Measurements from ENCODE around the gene GSS.

The GSS gene

GRCh38 chr20:34946661-34947060 is 8.9 kb downstream of the GSS start:
- DNase-seq (ENCODE audit: low spot score): no peak

GRCh38 chr20:34945315-34946077 is 10.1 kb downstream of the GSS start:
- no peak for DNase-seq (ENCODE audit: low spot score)

- DNase-seq (ENCODE audit: low spot score): no peak
Measured at GRCh38 chr20:34943808-34944567, 11.6 kb downstream of the GSS start.

DNA sequence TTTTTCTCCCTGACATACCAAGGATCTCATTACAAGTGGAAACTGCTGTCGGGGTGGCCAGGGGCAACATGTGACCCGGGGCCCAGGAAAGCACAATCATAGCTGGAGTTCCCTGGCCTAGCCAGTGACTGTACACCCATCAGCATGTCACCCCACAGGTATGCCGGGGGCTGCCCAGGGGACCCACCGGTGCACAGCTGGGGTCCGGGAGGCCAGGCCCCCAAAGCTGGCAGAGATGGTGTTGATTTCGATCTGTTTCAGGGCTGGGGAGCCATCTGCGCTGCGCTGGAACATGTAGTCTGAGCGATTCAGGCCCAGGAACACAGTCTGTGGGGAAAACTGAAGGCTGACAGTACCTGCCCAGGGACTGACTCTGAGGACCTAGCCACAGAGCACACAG is 13.3 kb downstream of the GSS start:
- no peak for DNase-seq (ENCODE audit: low spot score)

DNA sequence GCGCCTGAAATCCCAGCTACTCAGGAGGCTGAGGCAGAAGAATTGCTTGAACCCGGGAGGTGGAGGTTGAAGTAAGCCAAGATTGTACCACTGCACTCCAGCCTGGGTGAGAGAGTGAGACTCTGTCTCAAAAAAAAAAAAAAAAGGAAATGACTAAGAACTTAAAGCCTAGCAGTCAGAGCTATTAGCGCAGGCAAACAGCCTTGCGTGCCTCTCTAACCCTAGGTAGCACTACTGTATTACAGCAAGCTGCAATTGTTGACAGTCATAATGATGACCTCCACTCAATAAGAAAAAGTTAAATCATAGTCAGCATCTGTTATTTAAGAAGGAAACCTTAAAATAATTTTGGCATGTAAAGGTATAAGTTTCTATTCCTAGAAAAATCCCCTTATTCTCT is 14.4 kb downstream of the GSS start:
- peak; percentile 8 for DNase-seq (ENCODE audit: low spot score)

- DNase-seq (ENCODE audit: low spot score): peak; percentile 22
Measured at GRCh38 chr20:34940081-34940481, 15.5 kb downstream of the GSS start.

GRCh38 chr20:34938466-34939163 is 17.0 kb downstream of the GSS start:
- DNase-seq (ENCODE audit: low spot score): peak; percentile 25

DNA sequence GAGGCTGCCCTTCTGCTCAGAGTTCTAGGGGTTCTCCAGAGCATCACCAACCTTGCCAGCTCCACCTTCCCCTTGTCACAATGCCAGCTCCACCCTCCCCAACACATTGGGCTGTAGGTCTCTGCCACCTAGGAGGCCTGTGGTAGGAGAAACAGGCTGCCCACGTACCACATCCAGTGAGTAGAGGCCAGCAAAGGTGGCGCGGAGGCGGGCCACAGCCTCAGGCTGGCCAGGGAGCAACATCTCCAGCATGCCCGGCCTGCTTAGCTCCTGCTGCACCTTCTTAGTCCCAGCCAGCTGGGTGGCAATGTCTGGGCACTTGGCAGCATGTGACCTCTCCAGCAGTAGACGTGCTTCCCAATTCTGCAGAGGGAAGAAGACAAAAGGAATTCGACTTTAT is 23.8 kb downstream of the GSS start:
- no peak for DNase-seq (ENCODE audit: low spot score)

DNA sequence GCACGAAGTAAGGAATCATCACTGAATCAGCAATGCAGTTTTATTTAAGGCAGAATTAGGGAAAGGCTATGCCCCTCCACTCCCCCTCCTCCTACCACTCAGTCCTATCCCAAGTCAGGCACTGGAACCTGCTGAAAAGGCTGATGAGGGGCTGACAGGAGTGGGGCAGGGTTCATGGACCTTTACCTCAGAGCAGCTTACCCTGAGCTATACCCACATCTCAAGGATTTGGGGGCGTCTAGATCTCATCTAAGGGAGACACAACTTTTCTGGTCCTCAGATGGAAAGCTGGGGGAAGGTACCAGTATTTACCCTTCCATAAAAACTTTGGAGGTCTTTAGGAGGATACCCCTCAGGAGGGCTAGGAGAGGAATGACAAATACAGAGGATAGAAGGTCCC is 27.2 kb downstream of the GSS start:
- no peak for DNase-seq (ENCODE audit: low spot score)

GRCh38 chr20:34927736-34928135 is 27.9 kb downstream of the GSS start:
- no peak for DNase-seq (ENCODE audit: low spot score)

GRCh38 chr20:34926581-34926980 is 29.0 kb downstream of the GSS start:
- no peak for DNase-seq (ENCODE audit: low spot score)

- no peak for DNase-seq (ENCODE audit: low spot score)
Measured at GRCh38 chr20:34925981-34926380, 29.6 kb downstream of the GSS start.

GRCh38 chr20:34925341-34925740 is 30.3 kb downstream of the GSS start:
- no peak for DNase-seq (ENCODE audit: low spot score)

DNA sequence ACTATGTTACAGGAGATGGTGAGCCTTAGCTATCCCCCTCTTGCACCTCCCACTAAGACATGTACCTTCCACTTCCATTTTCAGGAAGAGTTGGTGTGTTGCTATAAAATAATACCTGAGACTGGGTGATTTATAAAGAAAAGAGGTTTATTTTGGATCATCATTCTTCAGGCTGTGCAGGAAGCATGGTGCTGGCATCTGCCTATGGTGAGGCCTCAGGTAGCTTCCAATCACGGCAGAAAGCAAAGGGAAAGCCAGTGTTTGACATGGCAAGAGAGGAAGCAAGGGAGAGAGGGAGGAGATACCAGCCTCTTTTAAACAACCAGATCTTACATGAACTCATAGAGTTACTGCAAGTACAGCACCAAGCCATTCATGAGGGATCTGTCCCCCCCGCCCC is 32.2 kb downstream of the GSS start:
- no peak for DNase-seq (ENCODE audit: low spot score)

DNA sequence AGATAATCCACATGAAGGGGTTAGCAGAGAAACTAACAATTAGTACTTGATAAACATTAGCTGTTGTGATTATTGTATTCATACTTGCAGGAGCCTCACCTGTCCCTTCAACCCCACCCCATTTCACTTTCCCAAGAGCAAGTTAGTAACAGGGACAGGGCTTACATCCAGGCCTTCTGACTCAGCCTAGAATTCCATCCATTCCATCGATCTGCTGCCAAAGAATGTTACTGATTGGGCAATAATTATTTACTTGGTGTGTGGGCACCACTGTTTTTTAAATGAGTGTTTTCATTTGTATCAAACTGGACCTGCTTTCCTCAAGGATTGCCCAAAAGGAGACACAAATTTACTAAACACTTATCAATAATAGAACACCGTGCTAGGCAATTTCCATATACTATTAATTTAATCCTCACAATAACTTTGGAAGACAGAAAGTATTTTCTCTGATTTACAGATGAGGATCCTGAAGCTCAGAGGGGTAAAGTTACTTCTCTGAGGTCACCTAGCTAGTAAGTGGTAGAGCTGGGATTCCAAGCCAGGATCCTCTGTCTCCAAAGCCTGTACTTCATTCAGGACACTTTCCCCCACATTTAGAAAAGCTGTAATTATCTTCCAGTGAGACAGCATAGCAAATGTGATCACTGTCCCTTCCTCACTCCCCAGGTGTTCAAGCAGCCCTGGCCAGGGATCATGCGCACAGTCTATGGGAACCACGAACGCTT is 32.8 kb downstream of the GSS start:
- no peak for DNase-seq (ENCODE audit: low spot score)

DNA sequence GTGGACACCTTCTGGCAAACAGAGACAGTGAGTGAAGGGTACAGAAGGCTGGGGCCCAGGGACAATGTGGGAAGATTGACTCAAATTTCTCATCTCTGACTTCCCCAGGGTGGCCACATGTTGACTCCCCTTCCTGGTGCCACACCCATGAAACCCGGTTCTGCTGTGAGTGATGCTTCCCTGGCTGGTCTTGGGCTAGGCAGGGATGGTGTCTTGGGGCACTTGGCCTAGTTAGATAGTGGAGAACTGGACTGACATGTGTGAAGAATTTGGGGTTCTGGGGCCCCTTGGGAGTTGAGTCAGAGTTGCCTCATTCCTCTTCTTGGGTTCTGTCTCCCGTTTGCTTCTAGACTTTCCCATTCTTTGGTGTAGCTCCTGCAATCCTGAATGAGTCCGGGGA is 34.2 kb downstream of the GSS start:
- DNase-seq (ENCODE audit: low spot score): no peak

- DNase-seq (ENCODE audit: low spot score): no peak
Measured at GRCh38 chr20:34920055-34920454, 35.6 kb downstream of the GSS start.

GRCh38 chr20:34916774-34917354 is 38.7 kb downstream of the GSS start:
- no peak for DNase-seq (ENCODE audit: low spot score)

GRCh38 chr20:34915749-34916455 is 39.7 kb downstream of the GSS start:
- no peak for DNase-seq (ENCODE audit: low spot score)

DNA sequence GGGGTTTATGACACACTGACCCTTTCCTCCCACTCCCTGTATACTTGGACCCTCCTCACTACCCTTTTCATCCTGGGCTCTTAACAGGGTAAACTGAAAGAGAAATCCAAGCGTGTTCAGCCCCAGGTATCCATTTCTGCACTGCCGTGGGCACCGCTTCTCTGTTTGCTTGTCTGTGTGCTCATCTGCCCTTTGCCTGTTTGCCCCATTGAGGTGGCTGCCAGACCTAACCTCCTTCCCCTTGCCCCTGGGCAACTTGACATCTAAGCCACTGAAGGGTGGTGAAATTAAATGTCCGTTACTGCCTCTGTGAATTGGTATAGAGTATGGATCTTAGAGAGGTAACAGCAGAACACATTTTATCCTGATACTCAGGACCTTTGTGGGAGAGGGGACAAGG is 40.5 kb downstream of the GSS start:
- DNase-seq (ENCODE audit: low spot score): no peak

All from left forelimb (tissue), 1 donor.